Measurements from ENCODE around the gene RNF126.

- TF ChIP-seq, protein P1, sequence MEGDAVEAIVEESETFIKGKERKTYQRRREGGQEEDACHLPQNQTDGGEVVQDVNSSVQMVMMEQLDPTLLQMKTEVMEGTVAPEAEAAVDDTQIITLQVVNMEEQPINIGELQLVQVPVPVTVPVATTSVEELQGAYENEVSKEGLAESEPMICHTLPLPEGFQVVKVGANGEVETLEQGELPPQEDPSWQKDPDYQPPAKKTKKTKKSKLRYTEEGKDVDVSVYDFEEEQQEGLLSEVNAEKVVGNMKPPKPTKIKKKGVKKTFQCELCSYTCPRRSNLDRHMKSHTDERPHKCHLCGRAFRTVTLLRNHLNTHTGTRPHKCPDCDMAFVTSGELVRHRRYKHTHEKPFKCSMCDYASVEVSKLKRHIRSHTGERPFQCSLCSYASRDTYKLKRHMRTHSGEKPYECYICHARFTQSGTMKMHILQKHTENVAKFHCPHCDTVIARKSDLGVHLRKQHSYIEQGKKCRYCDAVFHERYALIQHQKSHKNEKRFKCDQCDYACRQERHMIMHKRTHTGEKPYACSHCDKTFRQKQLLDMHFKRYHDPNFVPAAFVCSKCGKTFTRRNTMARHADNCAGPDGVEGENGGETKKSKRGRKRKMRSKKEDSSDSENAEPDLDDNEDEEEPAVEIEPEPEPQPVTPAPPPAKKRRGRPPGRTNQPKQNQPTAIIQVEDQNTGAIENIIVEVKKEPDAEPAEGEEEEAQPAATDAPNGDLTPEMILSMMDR (IDR thresholded peaks at IDR 0.05), result no peak
- TF ChIP-seq POLR2A (IDR thresholded peaks at IDR 0.05), result peak in 1 of 3 donors; percentile 16
Measured at GRCh38 chr19:703651-704446, 40.8 kb upstream of the RNF126 start.

All from body of pancreas (tissue), 4 donors.